GM19351 (cell line): Measurements from ENCODE around the gene ZNF557.

ENCODE experiments used
- ATAC-seq: cut with Tn5 transposase; IDR thresholded peaks from one replicate; pipeline ENCODE4 v1.9.1; 2021; ENCODE audit warnings: mild to moderate bottlenecking, moderate library complexity; ENCODE audit not compliant: unreplicated experiment

ZNF557 gene

DNA sequence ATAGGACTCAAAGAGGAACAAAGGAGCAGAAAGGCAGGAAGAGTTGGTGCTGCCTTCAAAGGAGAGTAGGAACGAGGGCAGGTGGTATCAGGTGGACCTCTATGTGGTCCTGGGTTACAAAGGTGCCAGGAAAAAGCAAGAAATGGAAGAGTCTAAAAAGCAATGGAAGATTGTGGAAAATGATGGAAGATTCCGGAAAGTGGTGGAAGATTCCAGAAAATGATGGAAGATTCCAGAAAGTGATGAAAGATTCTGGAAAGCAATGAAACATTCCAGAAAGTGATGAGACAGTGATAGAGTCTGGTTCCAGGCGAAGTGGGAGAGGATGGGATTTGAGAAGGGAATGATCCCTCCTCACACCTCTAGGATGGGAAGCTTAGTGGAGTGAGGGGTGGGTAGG, 55.3 kb downstream of the ZNF557 start:
- ATAC-seq, result no peak

DNA sequence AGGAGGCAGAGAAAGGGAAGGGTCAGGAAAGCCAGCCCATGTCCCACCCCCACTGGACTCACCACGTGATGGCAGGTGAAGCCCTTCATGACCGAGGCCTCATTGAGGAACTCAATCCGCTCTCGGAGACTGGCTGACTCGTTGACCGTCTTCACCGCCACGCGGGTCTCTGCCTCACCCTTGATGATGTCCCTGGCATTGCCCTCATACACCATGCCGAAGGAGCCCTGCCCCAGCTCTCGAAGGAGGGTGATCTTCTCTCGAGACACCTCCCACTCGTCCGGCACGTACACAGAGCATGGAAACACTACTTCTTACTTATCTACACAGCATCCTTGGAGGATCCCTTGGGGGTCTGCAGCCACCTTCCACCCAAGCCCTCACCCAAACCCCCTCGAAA, 55.7 kb downstream of the ZNF557 start:
- no peak for ATAC-seq

DNA sequence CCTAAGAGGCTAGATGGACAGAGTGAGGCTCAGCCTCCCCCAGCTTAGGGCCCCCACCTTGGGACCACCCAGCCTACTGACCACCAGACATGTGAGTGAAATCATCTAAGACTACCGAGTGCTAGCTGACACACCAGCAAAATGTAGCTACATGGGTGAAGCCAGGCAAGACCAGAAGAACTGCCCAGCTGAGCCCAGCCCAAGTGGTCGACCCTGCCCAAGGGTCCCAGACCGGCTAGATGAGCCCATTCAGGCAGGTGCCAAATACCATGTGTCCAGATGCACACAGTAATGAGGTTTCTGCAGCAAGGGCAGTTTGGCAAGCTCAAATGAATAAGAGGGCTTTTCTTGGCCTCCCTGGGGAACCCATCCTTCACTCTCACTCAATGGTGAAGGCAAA, 56.6 kb downstream of the ZNF557 start:
- no peak for ATAC-seq

DNA sequence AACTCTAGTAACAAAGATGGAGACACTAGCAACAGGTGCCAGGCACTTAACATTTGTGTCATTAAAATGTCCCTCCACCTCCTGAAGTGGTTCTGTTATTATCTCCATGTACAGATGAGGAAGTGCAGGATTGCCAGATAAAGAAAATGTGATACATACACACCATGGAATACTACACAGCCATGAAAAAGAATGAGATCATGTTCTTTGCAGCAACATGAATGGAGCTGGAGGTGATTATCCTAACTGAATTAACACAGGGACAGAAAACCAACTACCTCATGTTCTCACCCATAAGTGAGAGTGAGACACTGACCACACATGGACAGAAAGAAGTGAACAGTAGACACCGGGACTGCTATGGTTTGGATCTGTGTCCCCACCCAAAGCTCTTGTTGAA, 60.5 kb downstream of the ZNF557 start:
- ATAC-seq, result no peak

DNA sequence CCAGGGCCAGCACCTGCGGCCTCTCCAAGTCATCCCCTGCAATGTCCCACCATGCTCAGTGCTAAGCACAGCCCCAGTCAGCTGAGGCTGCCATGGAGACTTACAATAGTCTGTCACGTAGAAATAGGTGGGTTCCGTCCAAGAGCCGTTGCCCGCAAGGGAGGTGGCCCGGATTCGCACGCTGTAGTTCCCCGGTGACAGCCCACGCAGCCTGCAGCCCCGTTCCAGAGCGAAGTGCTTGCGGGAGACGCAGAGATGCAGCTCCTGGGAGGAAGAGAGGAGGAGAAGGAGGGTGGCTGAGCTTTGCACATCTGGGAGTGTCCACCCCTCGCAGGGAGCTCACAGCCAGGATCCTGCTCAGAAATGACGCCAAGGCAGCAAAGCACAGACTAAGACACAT, 62.6 kb downstream of the ZNF557 start:
- no peak for ATAC-seq

DNA sequence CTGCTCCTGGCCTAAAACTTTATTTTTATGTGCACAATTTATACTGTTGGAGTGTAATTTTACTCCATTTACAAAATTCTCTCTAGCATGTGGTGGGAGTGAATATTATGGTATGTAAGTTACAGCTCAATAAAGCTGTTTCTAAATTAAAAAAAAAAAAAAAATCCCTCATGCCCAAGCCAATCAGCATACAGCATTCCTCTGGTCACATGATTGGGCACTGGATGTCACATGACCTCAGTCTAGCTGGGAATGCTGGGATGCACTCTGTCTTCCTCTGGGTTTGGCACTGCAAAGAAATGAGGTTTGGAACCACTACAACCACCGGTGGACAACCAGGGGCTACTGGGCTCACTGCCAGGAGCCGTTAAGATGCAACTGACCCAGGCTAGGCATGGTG, 67.6 kb downstream of the ZNF557 start:
- ATAC-seq, result no peak
